Measurements from ENCODE around the gene HINT1. TPM values are rescaled to one million over a fixed set of nuclear protein-coding genes. Genes with fewer than 3 reads are reported as not detected.

HINT1 gene
- total RNA-seq, 2 experiments from 2014 or later, result 372 to 379 TPM

Other genes with a start within 250 kb of the HINT1 start
- 10 to 100 TPM; 14.6 to 15.0 TPM for gene LYRM7, start 5.7 kb upstream of the HINT1 start, total RNA-seq
- 100 to 1,000 TPM; 106 to 108 TPM for gene CDC42SE2, start 98.8 kb upstream of the HINT1 start, total RNA-seq

All from activated naive CD4-positive, alpha-beta T cell treated with anti-CD3 and anti-CD28 coated beads for 36 hours (primary cell).